ENCODE data around the gene GPR171. TPM values are rescaled to one million over a fixed set of nuclear protein-coding genes. Genes with fewer than 3 reads are reported as not detected.
A peak's percentile ranks its signal among the peaks of the same experiment; 100 is the strongest.

The GPR171 gene
- total RNA-seq, 4 donors from 2014 or later: 1.7 to 8.7 (median 2.3) TPM

- intact Hi-C loops (cut with DNase I): loop anchor here (5.0 kb wide), 1 partner anchor 54 kb away; no protein-coding TSS in a partner anchor
These were observed 25.0 kb upstream of the GPR171 start for GRCh38 chr3:151227807-151228665.

GRCh38 chr3:151227266-151227806 is 24.3 kb upstream of the GPR171 start:
- no peak overlapping the region for H3K4me3 ChIP-seq (replicated peaks in 1 of 3)
- intact Hi-C loops (cut with DNase I): loop anchor here (5.0 kb wide), 1 partner anchor 55 kb away; no protein-coding TSS in a partner anchor
- H3K27ac ChIP-seq: no peak overlapping the region
- H3K4me1 ChIP-seq: peaks cover 7 to 12% of the 10 kb centered on the region in 2 donors
- TF ChIP-seq CTCF (IDR thresholded peaks at IDR 0.05) (no peak), POLR2A (IDR thresholded peaks at IDR 0.05) (no peak)
- H3K36me3 ChIP-seq: no peaks in the 10 kb centered on the region
- H3K27me3 ChIP-seq: no peaks in the 10 kb centered on the region
- 77 to 86% methylated on average over 6 of the region's 6 CpGs for WGBS, 2 donors
- H3K9me3 ChIP-seq: no peaks in the 10 kb centered on the region
- no peak for DNase-seq

More at GRCh38 chr3:151227807-151228665, 25.0 kb upstream of the GPR171 start:
- no peaks in the 10 kb centered on the region for H3K36me3 ChIP-seq
- no peak overlapping the region for H3K4me3 ChIP-seq (replicated peaks in 1 of 3)
- WGBS, 2 donors: 33 to 35% methylated on average over 9 of the region's 9 CpGs
- DNase-seq: peak; percentile 69 to 75
- no peaks in the 10 kb centered on the region for H3K27me3 ChIP-seq
- TF ChIP-seq POLR2A (IDR thresholded peaks at IDR 0.05): no peak
- peak; percentile 76 to 89 (median 82) for TF ChIP-seq CTCF (IDR thresholded peaks at IDR 0.05)
- peaks cover 7 to 12% of the 10 kb centered on the region in 2 donors for H3K4me1 ChIP-seq
- no peaks in the 10 kb centered on the region for H3K9me3 ChIP-seq
- peak overlapping the region in 1 of 3 donors; percentile 39 for H3K27ac ChIP-seq

GRCh38 chr3:151226825-151227224 is 23.8 kb upstream of the GPR171 start:
- H3K9me3 ChIP-seq: no peaks in the 10 kb centered on the region
- no peaks in the 10 kb centered on the region for H3K27me3 ChIP-seq
- H3K36me3 ChIP-seq: no peaks in the 10 kb centered on the region
- DNase-seq: no peak
- no peak overlapping the region for H3K27ac ChIP-seq
- 80 to 89% methylated on average over 5 of the region's 5 CpGs for WGBS, 2 donors
- peaks cover 7 to 12% of the 10 kb centered on the region in 2 donors for H3K4me1 ChIP-seq
- no peak overlapping the region for H3K4me3 ChIP-seq (replicated peaks in 1 of 3)
- intact Hi-C loops (cut with DNase I): loop anchor here (5.0 kb wide), 1 partner anchor 55 kb away; no protein-coding TSS in a partner anchor
- TF ChIP-seq CTCF (IDR thresholded peaks at IDR 0.05): no peak
- TF ChIP-seq POLR2A (IDR thresholded peaks at IDR 0.05): no peak

- H3K4me3 ChIP-seq (replicated peaks in 1 of 3): no peak overlapping the region
- no peak overlapping the region for H3K27ac ChIP-seq
- WGBS, 2 donors: 68 to 69% methylated on average over 4 of the region's 4 CpGs
- intact Hi-C loops (cut with DNase I): loop anchor here (5.0 kb wide), 1 partner anchor 56 kb away; no protein-coding TSS in a partner anchor
- no peaks in the 10 kb centered on the region for H3K27me3 ChIP-seq
- no peaks in the 10 kb centered on the region for H3K9me3 ChIP-seq
- no peak for TF ChIP-seq CTCF (IDR thresholded peaks at IDR 0.05)
- TF ChIP-seq POLR2A (IDR thresholded peaks at IDR 0.05): no peak
- DNase-seq: no peak
- no peaks in the 10 kb centered on the region for H3K36me3 ChIP-seq
- peaks cover 7 to 12% of the 10 kb centered on the region in 2 donors for H3K4me1 ChIP-seq
These were observed 23.1 kb upstream of the GPR171 start for GRCh38 chr3:151226088-151226563.
